ENCODE measurements around the gene IL22RA2. TPM values are rescaled to one million over a fixed set of nuclear protein-coding genes. Genes with fewer than 3 reads are reported as not detected.

IL22RA2 gene
- total RNA-seq, 1 donor from 2014 or later, result not detected

DNA sequence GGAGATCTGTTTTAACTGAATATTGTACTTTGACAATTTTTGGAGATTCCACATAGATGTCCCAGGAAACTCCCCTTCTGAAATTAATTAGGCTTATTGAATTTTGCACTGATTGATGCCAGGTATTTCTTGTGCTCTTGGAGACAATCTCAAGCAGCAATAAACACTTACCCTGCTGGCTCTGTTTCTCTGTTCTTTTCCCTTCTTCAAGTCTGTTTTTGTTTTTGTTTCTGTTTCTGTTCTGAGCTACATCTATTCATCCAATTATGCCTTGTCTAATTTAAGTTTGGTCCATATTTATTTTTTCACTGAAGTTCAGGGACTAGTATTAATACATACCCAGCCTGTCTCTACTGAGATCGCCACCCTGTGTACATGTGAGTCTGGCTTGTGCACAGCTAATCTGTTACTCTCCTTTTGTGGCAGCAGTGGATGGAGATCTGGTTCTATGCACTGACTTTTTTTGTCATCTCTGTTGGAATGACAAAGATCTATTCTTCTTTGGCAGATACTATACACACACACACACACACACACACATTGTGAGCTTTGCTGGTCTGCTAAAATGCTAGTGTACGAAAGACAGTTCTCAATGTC lies 51.9 kb downstream of the IL22RA2 start:
- H3K36me3 ChIP-seq, result no peaks in the 10 kb centered on the region
- TF ChIP-seq POLR2A (IDR thresholded peaks at IDR 0.05), result no peak
- TF ChIP-seq CTCF (IDR thresholded peaks at IDR 0.05), result no peak
- TF ChIP-seq POLR2AphosphoS5 (IDR thresholded peaks at IDR 0.05; ENCODE audit: insufficient read depth in 1 of 2, low read depth in 1 of 2), result no peak
- no peaks in the 10 kb centered on the region for H3K4me1 ChIP-seq
- H3K4me3 ChIP-seq, result no peak overlapping the region
- no peak for DNase-seq (ENCODE audit: extremely low spot score in 2 of 2)
- H3K9me3 ChIP-seq, result peaks cover 9% of the 10 kb centered on the region
- no peaks in the 10 kb centered on the region for H3K27me3 ChIP-seq
- no peak overlapping the region for H3K27ac ChIP-seq
- intact Hi-C loops (cut with DNase I), result no loop called here

DNA sequence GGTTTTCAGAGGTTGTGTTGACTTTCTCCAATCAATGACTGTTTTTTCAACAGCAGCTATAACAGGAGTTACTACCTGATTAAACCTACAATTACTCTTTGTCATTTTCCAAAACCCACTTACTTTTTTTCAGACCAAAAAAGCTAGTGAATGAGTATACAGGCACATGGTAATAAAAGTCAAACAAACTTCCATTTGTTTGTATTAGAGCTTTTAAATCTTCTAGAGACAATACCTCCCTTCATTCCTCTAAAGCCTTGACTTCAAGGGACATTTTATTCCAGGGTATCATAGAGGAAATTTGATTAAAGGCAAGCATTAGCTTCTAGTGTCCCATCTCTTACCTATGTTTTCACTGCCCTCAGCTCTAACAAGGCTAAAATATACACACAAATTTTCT lies 52.7 kb downstream of the IL22RA2 start:
- H3K27me3 ChIP-seq, result no peaks in the 10 kb centered on the region
- DNase-seq (ENCODE audit: extremely low spot score in 2 of 2), result no peak
- H3K4me3 ChIP-seq, result no peak overlapping the region
- H3K9me3 ChIP-seq, result peaks cover 9% of the 10 kb centered on the region
- intact Hi-C loops (cut with DNase I), result no loop called here
- no peak overlapping the region for H3K27ac ChIP-seq
- no peaks in the 10 kb centered on the region for H3K4me1 ChIP-seq
- no peaks in the 10 kb centered on the region for H3K36me3 ChIP-seq
- TF ChIP-seq POLR2AphosphoS5 (IDR thresholded peaks at IDR 0.05; ENCODE audit: insufficient read depth in 1 of 2, low read depth in 1 of 2), result no peak
- no peak for TF ChIP-seq POLR2A (IDR thresholded peaks at IDR 0.05)
- TF ChIP-seq CTCF (IDR thresholded peaks at IDR 0.05), result no peak

DNA sequence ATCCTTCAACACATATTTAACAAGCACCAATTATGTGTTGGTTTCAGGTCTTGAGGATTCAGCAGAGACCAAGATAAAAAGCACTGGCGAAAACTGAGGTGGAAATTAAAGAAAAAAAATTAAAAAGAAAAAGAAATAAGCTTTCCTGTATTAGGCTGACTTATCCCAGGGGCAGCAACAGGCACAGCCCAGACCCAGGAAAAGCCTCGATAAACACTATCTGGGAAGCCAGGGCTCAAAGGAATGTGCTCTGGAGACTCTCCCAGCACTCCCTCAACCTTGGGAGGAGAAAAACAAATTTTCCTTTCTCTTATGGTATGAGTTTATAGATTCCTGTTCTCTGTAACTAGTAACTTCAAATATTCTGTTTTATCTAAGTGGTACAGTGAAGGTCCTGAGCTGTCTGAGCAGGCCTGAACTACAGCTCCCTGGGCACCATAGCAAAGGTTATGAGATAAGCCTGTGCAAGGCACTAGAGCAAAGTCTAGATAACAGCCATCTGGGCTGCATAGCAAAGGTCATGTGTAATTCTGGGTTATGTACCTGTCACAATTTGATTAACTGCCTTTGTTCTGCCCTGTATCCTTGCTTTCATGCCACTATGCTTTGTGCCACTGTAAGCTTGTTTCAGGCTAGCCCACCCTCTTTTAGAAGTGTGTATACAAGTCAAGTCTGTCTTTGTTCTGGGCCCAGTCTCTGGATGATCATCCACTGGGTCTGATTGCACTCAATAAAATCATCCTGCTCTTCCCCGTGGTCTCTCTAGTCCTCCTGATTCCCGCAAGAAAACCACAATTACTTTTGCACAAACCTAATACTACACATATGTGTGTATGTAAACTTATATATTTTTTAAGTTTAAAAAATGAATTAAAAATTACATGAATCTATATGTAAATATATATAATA lies 54.0 kb downstream of the IL22RA2 start:
- H3K36me3 ChIP-seq, result no peaks in the 10 kb centered on the region
- peaks cover 9% of the 10 kb centered on the region for H3K9me3 ChIP-seq
- DNase-seq (ENCODE audit: extremely low spot score in 2 of 2), result no peak
- H3K4me3 ChIP-seq, result no peak overlapping the region
- H3K4me1 ChIP-seq, result no peaks in the 10 kb centered on the region
- intact Hi-C loops (cut with DNase I), result loop anchor here (5.0 kb wide), 1 partner anchor 1613 kb away; no protein-coding TSS in a partner anchor
- H3K27me3 ChIP-seq, result no peaks in the 10 kb centered on the region
- no peak overlapping the region for H3K27ac ChIP-seq
- TF ChIP-seq CTCF (IDR thresholded peaks at IDR 0.05) (no peak), POLR2A (IDR thresholded peaks at IDR 0.05) (no peak), POLR2AphosphoS5 (IDR thresholded peaks at IDR 0.05; ENCODE audit: insufficient read depth in 1 of 2, low read depth in 1 of 2) (no peak)

DNA sequence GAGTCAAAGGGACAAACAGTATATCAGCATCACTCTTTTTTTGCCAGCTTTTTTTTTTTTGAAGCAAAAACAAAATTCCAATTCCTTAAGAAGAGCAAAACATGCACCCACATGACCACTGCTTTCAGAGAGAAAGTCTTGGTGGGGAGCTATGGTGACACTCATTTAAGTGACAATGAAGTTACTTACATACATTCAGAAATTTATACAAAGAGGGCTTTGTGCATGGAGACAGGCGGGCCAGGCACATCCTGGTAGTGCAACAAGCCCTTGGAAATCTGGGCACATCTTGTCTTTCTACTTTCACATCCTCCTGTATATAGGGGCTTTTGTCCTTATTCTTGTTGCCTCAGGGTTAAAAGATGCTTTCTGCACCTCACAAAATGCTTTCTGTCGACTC lies 55.9 kb downstream of the IL22RA2 start:
- no peak overlapping the region for H3K4me3 ChIP-seq
- TF ChIP-seq POLR2AphosphoS5 (IDR thresholded peaks at IDR 0.05; ENCODE audit: insufficient read depth in 1 of 2, low read depth in 1 of 2), result no peak
- no peak for TF ChIP-seq CTCF (IDR thresholded peaks at IDR 0.05)
- TF ChIP-seq POLR2A (IDR thresholded peaks at IDR 0.05), result no peak
- H3K4me1 ChIP-seq, result no peaks in the 10 kb centered on the region
- intact Hi-C loops (cut with DNase I), result loop anchor here (5.0 kb wide), 1 partner anchor 1615 kb away; no protein-coding TSS in a partner anchor
- no peaks in the 10 kb centered on the region for H3K27me3 ChIP-seq
- no peak overlapping the region for H3K27ac ChIP-seq
- peaks cover 9% of the 10 kb centered on the region for H3K9me3 ChIP-seq
- H3K36me3 ChIP-seq, result no peaks in the 10 kb centered on the region
- no peak for DNase-seq (ENCODE audit: extremely low spot score in 2 of 2)
